Vagina (tissue), 2 donors: Measurements from ENCODE around the gene NAT8.

ENCODE experiments used
- CTCF ChIP-seq, 3 experiments: fragments of 450-650 bp in 2 of 3; fragments of 200-600 bp in 1 of 3; sonication (generic) in 1 of 3; IDR thresholded peaks; one replicate each; pipeline ENCODE4 v1.5.1; 2017 to 2019; ENCODE audit warnings: antibody characterized with exemption in 3 of 3, mild to moderate bottlenecking in 2 of 3, moderate library complexity in 2 of 3
- POLR2A ChIP-seq, 2 donors: fragments of 450-650 bp; IDR thresholded peaks; one replicate each; pipeline ENCODE4 v1.6.1; 2017; ENCODE audit warnings: antibody characterized with exemption in 2 of 2, mild to moderate bottlenecking in 2 of 2, moderate library complexity in 2 of 2
- POLR2AphosphoS5 ChIP-seq, 2 donors: sonication (generic); formaldehyde crosslinking; IDR thresholded peaks; one replicate each; pipeline ENCODE4 v1.9.0; 2017; ENCODE audit warnings: antibody characterized with exemption in 2 of 2, mild to moderate bottlenecking in 2 of 2, low read depth in 1 of 2; ENCODE audit not compliant: insufficient read depth in 1 of 2

DNA sequence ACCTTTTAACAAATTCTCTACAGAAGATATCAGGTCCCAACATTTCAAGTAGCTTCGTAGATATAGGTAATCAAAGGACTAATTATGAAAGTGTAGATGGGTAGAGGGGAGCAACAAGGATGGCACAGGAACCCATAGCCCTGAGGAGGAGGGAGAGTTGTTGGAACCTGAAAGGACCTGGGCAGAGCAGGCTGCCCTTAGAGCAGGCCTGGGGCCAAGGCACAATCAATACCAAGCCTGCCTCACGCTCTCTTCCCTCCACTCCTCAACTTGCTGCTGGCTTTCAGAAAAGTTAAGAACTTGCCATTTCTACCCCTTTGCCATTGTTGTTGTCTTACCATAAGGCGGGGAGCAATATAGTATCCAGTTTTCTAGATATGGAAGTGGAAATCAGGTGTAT is 10.1 kb upstream of the NAT8 start:
- TF ChIP-seq CTCF (IDR thresholded peaks at IDR 0.05) (no peak), POLR2AphosphoS5 (IDR thresholded peaks at IDR 0.05; ENCODE audit: insufficient read depth in 1 of 2, low read depth in 1 of 2) (no peak), POLR2A (IDR thresholded peaks at IDR 0.05) (no peak)
